Neutrophil (primary cell): ENCODE results near the gene DPEP2.

Source experiments
- H3K27ac ChIP-seq: fragments of 200-600 bp; sonication (generic); 2 replicates; pipeline ENCODE4 v1.5.1; 2016; ENCODE audit warnings: mild to moderate bottlenecking, moderate library complexity
- H3K27me3 ChIP-seq: fragments of 200-600 bp; sonication (generic); 2 replicates; pipeline ENCODE4 v1.6.0; 2016; ENCODE audit warnings: mild to moderate bottlenecking
- H3K36me3 ChIP-seq: fragments of 200-600 bp; sonication (generic); 2 replicates; pipeline ENCODE4 v1.5.1; 2017
- H3K4me1 ChIP-seq, 2 experiments: fragments of 200-600 bp in 1 of 2; sonication (generic) in 1 of 2; 1 replicate in 1 of 2; 2 replicates in 1 of 2; pipeline versions ENCODE4 v1.5.1 to v1.6.1; 2013 to 2016; ENCODE audit warnings: low read depth in 1 of 2, low read length in 1 of 2, mild to moderate bottlenecking in 1 of 2, moderate library complexity in 1 of 2; ENCODE audit not compliant: control insufficient read depth in 1 of 2, insufficient read depth in 1 of 2
- H3K4me3 ChIP-seq, 2 experiments: fragments of 200-600 bp in 1 of 2; sonication (generic) in 1 of 2; 1 replicate in 1 of 2; 2 replicates in 1 of 2; pipeline ENCODE4 v1.5.1; 2013 to 2016; ENCODE audit warnings: low read depth in 1 of 2, low read length in 1 of 2, mild to moderate bottlenecking in 1 of 2, moderate library complexity in 1 of 2
- H3K9me3 ChIP-seq: fragments of 200-600 bp; sonication (generic); 2 replicates; pipeline ENCODE4 v1.5.1; 2016
- CTCF ChIP-seq: fragments of 200-600 bp; sonication (generic); IDR thresholded peaks from 2 replicates; pipeline ENCODE4 v1.5.1; 2016; ENCODE audit warnings: antibody characterized with exemption

The DPEP2 gene

DNA sequence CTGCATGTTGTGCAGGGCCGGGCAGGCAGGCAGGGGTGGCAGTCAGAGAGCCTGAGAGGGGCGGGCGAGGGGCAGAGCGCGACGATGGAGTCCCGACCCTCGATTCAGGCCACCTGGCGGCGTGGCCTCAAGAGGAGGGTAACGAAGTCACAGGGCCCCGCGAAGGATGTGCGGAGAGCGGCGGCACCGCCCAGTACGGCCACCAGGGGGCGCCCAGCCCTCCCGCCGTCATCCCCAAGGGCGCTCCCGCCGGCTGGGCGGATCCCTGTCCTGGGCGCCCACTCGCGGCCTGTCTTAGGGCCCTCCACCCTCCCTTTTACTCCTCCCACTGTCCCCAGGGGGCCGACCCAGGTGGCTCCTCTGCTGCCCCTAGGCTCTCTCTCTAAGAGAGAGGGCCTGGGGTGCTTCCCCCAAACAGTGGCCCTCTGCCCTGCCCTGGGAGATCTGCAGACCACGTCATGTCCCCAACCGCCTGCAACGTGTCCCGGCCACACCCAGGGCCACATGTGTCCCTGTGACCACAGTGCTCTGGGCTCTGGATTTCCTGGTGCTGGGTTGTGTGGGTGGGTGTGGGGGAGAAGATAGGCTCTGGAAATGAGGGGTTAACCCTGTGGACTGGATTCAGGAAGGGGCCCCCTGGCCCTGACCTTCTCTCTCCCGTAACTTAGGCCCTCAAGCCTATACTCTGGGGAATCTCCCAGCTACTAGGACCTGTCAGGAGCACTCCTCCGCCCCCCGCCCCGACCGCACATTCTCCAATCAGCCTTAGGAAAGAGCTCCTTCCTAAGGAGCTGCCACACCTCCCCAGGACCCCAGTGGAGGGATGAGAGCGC lies 5.9 kb downstream of the DPEP2 start:
- Histone ChIP-seq H3K36me3 (peaks cover 70% of the 10 kb centered on the region), H3K4me3 (peak overlapping the region; percentile 70 to 77), H3K27ac (peak overlapping the region; percentile 100), H3K27me3 (no peaks in the 10 kb centered on the region), H3K4me1 (peaks cover 62 to 73% of the 10 kb centered on the region in 2 experiments), H3K9me3 (no peaks in the 10 kb centered on the region)
- TF ChIP-seq CTCF = peak; percentile 97

DNA sequence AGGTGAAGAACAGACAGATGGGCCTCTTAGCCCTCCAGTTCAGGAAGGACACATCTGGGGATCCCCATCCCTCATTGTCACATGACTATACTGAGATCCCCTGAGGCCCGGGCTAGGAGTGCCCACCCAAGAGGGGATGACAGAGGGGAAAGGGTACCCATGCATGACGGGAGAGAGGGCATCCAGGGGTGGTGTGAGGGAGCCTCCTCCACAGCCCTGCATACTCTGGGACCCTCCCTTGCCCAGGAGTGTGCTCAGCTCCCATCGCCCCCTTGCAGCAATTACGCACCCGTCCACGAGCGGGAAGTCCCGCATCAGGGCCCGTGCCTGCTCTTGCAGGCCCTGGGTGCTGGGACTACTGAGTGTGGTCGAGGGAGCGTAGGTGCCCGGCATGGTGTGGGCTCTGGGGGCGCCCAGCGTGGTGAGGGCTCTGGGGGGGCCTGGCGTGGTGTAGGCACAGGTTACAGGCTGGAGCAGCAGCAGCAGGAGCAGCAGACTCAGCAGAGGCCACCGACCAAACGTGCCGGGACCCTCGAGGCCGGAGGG lies 6.5 kb downstream of the DPEP2 start:
- peak overlapping the region; percentile 100 for H3K27ac ChIP-seq
- H3K27me3 ChIP-seq = no peaks in the 10 kb centered on the region
- H3K4me1 ChIP-seq = peaks cover 56 to 66% of the 10 kb centered on the region in 2 experiments
- peak overlapping the region; percentile 70 to 77 for H3K4me3 ChIP-seq
- peaks cover 71% of the 10 kb centered on the region for H3K36me3 ChIP-seq
- no peaks in the 10 kb centered on the region for H3K9me3 ChIP-seq
- TF ChIP-seq CTCF = no peak

DNA sequence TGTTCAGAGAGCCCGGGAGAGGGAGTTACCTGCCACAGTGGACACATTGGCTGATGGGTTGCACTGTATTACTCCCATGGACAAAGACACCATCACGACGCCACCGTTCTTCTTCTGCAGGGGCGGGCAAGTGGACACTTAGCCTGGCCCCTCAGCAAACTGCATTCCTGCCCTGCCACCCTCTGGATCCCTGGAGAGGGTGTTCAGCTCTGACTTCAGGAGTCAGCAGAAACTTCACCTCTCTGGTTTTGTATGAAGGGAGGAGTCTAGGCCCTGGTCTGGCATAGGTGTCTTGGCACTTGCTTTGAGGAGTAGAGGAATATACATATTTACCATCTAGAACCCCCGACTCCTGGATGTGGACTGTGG lies 9.3 kb downstream of the DPEP2 start:
- H3K9me3 ChIP-seq = no peaks in the 10 kb centered on the region
- peak overlapping the region; percentile 48 for H3K27ac ChIP-seq
- TF ChIP-seq CTCF = no peak
- H3K4me1 ChIP-seq = peaks cover 35 to 39% of the 10 kb centered on the region in 2 experiments
- H3K36me3 ChIP-seq = peaks cover 69% of the 10 kb centered on the region
- no peaks in the 10 kb centered on the region for H3K27me3 ChIP-seq
- H3K4me3 ChIP-seq = no peak overlapping the region

GRCh38 chr16:67989322-67990017 lies 9.8 kb downstream of the DPEP2 start:
- peaks cover 30 to 37% of the 10 kb centered on the region in 2 experiments for H3K4me1 ChIP-seq
- no peaks in the 10 kb centered on the region for H3K27me3 ChIP-seq
- H3K36me3 ChIP-seq = peaks cover 66% of the 10 kb centered on the region
- no peak overlapping the region for H3K4me3 ChIP-seq
- TF ChIP-seq CTCF = no peak
- H3K9me3 ChIP-seq = no peaks in the 10 kb centered on the region
- H3K27ac ChIP-seq = peak overlapping the region; percentile 48

DNA sequence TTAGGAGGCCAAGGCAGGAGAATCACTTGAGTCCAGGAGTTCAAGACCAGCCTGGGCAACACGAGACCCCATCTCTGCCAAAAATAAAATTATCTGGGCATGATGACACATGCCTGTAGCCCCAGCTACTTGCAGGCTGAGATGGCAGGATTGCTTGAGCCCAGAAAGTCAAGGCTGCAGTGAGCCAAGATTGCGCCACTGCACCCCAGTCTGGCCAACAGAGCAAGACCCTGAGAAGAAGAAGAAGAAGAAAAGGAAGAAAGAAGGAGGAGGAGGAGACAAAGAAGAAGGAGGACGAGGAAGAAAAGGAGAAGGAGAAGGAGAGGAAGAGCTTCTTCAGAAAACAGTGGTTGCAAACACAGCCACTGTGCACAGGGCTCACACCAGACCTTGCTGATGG lies 10.6 kb downstream of the DPEP2 start:
- Histone ChIP-seq H3K4me1 (peaks cover 25 to 37% of the 10 kb centered on the region in 2 experiments), H3K4me3 (no peak overlapping the region), H3K9me3 (no peaks in the 10 kb centered on the region), H3K27ac (peak overlapping the region; percentile 48), H3K27me3 (peaks cover under 1% of the 10 kb centered on the region), H3K36me3 (peaks cover 66% of the 10 kb centered on the region)
- no peak for TF ChIP-seq CTCF
